HG02938 (cell line): ENCODE data around the gene SLC24A2.
"Not testable (repeated sequence)": the region's sequence is repeated elsewhere in the genome, so short reads cannot be mapped to it uniquely, and the experiment has no call there.

Experiments used
- ATAC-seq: cut with Tn5 transposase; IDR thresholded peaks from one replicate; pipeline ENCODE4 v1.9.1; 2021; ENCODE audit warnings: mild to moderate bottlenecking, moderate library complexity; ENCODE audit not compliant: unreplicated experiment

Gene SLC24A2

DNA sequence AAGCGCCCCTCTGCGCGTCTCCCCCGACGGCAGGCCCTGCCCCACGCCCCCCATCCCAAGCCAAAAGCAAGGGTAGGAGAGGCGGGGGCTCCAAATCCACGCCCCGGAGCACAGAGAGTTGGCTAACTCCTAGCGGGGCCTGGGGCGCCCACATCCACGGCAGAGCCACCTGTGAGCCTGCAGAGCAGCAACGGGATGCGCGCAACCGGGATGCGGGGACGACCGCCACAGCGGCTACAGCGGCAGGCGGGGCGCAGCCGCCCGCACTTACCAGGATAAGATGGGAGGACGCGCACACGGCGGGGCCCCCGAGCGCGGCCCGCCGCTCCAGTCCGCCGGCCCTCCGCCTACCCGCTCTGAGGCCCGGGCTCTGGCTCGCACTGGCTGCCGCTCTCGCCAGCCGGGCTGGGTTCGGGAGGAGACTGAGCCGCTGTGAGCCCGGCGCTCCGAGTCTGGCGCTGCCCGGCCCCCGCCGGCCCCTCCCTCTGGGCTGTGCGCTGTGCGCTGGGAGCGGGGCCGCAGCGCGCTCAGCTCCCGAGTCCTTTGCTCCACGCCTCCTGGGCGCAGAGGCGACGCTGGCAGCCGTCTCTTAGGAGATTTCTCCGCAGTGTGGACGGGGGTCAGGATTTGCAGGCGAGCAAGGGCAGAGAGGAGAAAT is at the start of gene SLC24A2:
Gene SLC24A2 (minus strand): TSS at position 424 of the 658 bp plus-strand sequence.
- no peak for ATAC-seq

DNA sequence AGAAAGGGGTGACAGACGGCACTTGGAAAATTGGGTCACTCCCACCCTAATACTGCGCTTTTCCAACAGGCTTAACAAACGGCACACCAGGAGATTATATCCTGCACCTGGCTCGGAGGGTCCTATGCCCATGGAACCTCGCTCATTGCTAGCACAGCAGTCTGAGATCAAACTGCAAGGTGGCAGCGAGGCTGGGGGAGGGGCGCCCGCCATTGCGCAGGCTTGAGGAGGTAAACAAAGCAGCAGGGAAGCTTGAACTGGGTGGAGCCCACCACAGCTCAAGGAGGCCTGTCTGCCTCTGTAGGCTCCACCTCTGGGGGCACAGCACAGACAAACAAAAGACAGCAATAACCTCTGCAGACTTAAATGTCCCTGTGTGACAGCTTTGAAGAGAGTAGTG is 44.5 kb upstream of the SLC24A2 start:
- ATAC-seq = not testable (repeated sequence)

DNA sequence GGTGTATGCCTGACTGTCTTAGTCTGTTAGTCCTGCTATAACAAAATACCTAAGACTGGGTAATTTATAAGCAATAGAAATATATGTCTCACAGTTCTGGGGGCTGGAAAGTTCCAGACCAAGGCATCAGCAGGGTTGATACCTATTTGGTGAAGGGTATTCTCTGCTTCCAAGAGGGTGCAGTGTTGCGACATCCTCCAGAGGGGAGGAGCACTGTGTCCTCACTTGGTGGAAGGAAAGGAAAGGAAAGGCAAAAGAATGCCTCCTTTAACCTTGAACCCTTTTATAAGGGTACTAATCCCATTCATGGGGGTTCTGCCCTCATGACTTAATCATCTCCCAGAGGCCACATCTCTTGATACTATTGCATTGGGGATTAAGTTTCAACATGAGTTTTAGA is 42.0 kb upstream of the SLC24A2 start:
- no peak for ATAC-seq

DNA sequence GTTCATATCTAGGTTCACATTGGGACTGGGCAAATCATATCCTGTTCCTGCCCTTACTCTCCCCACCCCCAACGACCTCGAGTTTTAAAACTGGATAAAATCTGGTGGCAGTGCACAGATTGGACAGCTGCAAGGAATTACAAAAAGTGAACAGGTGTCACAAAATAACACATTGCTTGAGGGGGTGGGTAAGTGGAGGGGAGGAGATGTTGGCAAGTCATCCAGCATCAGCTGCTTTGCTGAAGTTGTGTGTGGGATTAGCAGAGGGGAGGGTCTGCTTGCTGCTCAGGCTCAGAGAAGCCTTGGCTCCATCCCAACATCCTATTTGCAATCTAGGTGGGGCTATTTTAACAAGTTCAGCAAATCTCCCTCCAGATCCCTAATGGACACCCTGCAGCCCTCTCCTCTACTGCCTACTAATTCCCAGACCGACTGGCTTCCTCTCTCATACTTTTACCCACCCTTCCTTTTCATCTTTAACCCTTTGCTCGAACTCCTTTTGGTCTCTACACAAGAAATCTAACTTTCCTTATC is 39.8 kb upstream of the SLC24A2 start:
- no peak for ATAC-seq

DNA sequence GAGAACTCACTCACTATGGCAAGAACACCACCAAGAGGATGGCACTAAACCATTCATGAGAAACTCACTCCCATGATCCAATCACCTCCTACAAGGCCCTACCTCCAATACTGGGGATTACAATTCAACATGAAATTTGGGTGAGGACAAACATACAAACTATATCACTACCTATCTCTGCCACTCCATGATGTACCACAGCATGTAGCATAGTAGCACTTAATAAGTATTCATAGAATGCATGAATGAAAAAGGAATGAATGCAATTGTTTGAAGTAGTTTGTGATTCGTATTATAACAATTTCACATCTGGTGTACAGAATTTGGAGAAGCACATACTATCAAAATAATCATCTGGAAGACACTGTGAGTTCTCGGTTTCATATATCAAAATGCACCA is 27.9 kb upstream of the SLC24A2 start:
- ATAC-seq = no peak

DNA sequence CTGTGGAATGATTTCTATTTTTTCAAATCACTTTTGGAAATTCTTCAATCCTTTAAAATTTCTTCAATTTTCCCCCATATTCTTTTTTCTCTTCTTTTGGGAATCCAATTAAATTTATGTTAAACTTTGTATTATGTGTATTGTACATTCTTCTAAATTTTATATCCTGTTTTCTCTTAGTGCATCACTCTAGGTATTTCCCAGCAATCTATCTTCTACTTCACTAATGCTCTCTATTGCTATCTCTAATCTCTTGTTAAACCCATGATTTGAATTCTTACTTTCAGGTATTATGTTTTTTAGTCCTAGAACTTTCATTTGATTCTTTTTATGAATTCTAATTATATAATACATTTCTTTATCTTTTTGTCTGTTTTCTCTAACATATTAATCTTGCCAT is 23.4 kb upstream of the SLC24A2 start:
- ATAC-seq = no peak

DNA sequence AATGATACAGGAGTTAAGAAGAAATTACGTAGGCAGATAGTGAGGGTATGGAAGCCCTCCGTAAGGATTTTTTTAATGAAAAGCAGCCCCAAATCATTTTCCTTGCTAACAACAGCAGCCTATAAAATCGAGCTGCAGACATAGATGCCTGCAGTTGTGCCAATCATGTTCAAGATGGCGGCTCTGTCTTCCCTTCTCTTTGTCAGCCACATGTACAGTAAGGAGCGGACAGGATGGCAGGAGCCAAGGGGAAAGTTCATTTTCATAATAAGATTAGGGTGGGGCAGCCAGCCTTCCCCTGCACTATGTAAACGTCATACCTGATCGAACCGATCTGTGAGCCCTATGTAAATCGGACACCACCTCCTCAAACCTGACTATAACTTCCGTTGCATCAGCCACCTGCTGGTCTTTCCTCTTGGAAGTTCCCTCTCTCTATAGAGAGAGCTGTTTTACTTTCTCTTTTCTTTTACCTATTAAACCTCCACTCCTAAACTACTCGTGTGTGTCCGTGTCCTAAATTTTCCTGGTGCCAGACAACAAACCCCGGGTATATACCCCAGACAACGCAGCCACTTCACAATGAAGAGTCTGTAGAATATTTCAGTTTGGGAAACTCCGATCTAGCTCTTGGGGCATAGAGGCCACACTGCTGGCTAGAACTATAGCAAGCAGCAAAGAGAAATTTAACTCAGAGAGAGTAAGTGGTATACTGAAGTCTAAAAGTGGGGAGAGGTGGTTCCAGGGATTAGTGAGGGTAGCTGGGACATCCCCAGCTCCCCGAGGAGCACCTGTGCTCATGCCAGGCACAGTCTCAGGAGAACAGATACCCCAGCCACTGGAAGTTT is 20.8 kb upstream of the SLC24A2 start:
- ATAC-seq = no peak

DNA sequence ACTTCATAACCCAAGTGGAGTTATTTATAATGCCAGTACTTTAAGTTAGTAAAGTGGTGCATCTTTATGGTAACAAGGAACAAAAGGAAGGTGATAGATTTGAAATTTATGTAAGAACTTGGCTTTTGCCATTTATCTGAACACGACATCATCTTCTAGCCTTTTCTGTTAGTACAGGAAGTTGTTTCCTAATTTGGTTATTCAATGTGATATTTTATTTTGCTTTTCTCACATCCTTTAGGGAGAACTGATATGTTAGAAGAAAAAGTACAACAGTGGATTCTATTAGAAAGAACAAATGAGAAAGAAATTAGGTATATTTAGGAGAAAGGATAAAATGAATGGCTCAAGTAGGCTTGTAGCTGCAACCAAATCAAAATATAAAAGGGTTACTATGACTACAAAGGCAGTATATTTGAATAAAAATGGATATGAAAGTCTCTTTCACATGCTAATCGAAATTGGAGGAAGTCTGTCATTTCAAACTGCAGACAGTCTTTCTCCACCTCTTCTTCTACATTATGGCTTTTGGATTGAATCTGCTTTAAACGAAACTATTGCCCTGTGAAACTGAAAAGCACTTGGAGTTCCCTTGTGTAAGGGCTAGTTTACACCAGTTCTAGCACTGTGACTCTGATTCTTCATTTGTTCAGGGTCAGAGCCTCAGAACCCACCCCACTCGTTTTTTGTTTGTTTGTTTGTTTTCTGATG is 18.5 kb upstream of the SLC24A2 start:
- ATAC-seq = no peak

DNA sequence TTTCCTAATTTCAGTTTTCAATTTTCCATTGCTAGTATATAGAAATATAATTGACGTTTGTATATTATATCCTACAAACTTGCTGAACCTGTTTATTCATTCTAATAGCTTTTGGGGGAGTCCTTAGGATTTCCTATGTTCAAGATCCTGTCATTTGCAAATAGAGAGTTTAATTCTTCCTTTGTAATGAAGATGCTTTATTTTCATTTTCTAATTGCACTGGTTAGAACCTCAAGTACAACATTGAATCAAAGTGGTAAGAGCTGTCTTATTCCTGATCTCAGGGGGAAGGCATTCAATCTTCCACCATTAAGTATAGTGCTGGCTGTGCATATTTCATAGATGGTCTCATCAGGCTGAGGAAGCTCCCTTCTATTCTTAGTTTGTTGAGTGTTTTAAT is 15.6 kb upstream of the SLC24A2 start:
- no peak for ATAC-seq

DNA sequence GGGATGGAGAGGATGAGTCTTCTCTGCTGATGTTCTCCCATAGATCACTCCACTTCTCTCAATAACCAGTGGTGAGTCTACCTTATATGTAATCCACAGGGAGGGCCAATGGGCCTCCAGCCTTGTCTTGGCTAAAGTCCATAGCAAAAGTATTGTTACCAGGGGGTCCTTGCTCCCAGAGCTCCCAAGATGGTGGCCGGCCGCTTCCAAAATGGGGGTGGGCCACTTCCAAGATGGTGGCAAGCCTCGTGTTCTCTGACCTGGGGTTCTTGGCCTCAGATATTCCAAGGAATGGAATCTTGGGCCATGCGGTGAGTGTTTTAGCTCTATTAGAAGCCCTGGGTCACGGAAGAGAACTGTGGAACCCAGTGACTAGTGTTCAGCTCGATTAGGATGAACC is 12.0 kb upstream of the SLC24A2 start:
- no peak for ATAC-seq

DNA sequence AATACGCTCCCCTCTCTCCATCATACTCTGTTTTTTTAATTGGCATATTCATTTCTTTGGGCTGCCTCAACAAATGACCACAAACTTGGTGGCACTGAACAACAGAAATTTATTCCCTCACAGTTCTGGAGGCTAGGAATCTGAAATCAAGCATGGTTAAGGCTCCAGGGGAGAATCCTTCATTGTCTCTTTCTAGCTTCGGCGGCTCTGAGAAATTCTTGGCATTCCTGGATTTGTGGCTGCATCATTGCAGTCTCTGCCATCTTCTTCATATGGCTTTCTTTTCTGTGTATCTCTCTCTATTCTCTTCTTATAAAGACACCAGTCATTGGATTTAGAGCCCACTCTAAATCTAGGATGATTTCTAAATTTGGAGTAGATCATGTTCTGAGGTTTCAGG is 10.9 kb upstream of the SLC24A2 start:
- no peak for ATAC-seq

DNA sequence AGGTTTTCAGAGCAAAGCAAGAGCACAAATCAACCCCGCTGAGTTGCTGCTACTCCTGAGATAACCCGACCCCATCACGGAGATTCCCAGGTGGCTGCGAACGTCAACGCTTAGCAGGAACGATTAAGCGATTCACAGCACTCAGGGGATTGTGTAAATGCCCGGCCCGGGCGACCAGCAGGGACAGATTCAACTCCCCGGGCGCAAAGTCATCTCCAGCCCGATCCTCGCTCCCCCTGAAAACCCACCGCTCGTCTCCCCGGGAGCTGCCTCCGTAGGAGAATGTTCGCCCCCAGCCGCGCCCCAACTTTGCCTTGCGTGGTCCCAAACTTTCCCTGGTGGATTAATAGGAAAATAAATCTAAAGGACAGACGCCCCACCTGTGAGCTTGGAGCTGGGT is 685 bp downstream of the SLC24A2 start:
- no peak for ATAC-seq

DNA sequence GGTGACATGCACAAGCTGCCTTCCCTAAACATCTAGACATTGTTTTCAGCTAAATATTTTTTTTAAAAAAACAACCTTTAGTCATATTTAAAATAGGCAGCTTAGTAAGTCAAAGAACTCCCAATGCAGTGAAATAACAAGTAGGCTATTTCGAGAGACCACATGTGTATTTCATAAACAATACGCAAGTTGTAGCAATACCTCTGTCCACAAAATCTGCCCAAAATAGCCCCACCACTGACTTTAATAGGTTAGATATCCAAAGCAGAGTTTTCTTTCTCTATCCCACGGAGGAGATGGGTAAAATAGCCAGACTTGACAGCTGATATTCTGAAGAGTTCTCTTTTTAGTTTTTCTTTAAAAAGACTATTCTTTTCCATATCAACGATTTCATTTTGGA is 1.2 kb downstream of the SLC24A2 start:
- no peak for ATAC-seq

DNA sequence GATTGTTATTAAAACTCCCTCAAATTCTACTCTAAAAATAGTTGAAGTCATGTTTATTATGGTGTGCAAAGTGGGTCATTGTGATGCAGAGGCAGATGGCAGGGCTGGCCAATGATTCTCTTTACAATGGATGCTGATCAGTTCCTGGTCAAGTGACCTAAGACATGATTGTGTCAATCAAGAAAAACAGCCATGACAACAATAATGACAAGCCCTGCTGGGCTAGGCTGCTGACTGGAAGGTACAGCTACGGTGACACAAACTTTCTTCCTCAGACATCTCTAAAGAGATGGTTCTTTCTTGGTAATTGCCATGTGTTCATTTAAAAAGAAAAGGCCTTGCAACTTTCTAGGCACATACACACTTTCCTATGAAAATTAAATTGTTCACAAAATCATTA is 3.6 kb downstream of the SLC24A2 start:
- no peak for ATAC-seq

DNA sequence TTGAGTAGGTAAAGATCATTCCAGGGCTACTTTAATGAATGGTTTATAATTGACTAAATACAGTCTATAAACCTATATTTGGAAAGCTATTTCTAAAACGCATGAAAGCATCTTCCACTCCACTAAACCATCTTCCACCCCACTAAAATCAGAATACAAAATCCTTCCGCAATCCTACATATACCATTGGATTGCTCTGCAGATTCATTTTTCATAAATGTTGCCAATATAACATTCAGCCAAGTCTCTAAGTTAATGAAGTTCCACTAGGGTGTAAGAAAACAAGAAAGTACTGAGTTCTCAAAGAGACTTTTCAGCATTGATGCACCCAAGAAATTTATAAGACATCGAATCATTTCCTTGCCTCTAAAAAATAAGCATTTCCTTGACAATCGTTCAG is 4.7 kb downstream of the SLC24A2 start:
- ATAC-seq = no peak

DNA sequence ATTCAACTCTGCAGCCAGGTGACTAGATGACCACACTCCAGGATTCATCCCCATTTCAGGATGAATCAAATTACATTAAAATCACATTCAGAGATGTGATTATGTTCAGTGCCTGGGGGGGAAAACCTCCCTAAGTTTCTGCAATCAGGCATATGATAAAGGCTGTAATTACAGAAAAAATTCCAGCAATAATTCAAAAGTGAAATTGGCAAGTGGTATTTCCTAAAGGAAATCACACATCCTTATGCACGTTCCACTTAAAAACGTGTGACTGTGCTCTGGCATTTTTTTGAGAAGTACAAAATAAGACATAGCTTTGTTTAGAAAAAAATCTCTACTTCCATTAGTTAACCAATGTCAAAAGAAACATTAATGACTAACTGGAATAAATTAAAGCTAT is 5.3 kb downstream of the SLC24A2 start:
- ATAC-seq = no peak

DNA sequence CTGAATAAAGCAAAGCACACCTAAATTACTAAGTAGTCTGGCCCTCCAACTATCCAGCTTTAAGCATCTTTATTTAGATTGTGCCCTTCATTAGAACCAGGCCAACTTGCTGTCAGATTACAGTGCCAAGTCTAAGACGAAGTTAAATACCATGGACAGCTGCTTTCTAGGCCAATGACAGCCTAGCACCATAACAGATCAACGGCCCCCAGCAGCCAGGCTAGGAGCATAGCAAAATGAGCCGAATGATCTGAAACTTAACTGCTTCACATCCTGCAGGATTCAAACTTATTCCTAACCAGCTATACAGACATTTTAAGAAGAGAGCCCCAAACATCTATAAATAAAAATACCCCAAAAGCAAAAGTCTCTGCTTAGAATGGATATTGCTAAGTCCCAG is 6.8 kb downstream of the SLC24A2 start:
- ATAC-seq = no peak

DNA sequence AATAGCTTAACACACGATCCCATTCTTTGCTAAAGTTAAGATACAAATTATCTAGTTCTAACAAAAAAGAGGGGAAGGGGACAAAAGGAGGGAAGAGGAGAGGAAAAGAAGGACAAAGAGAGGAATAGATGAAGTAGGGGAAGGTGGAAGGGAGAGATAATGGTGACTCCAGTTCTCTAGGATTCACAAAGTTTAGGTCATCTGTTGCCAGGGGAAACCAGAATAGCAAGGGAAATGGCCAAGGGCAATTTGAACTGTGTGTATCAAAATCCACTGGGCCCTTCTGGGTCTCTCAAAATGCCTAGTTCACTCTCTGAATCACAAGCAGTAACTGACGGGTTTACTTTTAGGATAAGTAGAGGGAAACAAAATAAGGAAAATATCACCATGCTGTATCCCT is 7.6 kb downstream of the SLC24A2 start:
- no peak for ATAC-seq

DNA sequence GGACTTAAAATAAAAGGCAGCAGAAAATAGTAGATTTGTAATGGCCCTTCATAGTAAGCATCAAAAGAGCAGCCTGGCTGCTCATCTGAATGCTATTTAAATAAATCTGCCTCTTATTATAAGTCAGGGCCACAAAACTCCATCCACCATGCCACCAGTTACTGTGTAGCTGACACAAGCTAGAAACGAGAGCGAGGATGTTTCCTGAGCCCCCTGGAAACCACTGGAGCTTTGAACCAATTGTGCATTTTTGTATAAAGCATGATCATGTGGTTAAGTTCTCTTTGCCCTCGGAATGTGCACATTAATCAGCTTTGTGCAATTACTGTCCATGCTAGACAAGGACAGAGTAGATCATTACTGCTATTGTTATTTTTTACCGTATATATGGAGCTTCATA is 17.4 kb downstream of the SLC24A2 start:
- no peak for ATAC-seq

DNA sequence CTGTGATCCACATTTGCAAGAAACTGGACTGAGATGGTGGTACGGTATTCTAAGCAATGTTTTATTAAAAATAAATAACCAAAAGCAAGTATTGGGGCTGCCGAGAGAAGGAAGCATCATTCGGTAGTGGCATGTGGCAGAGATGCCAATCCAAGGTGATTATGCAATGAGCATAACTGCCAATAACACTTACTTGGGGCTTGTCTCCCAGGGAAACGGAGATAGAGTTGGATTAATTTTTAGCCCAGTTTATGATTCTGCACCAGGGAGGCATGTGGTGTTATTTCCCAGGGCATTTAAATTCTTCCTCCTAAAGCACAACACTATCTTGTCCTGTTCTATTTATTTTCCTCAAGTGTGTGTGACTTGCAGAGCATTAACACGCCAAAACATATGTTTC is 17.9 kb downstream of the SLC24A2 start:
- no peak for ATAC-seq

DNA sequence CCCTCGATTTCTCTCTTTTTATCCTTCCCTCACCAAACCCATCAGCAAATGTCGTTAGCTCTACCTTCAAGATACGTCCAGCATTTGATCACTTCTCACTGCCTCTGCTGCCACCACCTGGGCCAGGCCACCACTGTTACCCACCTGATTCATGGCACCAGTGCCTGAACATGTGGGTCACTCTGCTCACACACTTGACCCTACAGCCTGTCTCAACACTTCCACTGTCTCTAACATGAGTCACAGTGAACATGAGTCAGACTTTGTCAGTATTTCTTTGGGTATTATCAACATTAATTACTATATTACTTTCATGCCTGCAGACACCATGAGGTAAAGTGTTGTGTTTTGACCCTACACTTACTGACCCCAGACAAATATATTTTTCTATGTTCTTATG is 19.6 kb downstream of the SLC24A2 start:
- no peak for ATAC-seq

DNA sequence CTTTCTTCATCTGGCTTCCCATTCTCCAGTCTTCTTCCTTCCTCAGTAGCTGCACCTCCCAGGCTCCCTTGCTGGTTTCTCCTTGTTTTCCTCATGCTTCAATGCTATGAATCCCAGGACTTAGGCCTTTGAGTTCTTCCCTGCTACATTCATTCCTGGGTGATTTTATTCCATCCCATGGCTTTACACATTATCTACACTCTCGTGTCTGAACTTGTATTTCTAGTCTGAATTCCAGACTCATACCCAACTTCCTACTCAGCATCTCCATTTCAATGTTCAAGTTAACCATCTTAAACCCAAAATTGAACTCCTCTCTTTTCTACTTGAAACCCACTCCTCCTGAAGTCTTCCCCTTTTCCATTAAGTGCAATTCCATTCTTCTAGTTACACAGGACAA is 20.0 kb downstream of the SLC24A2 start:
- no peak for ATAC-seq
